T-helper 1 cell (primary cell): ENCODE data around the gene MRPS30.
"Not testable (repeated sequence)": the region's sequence is repeated elsewhere in the genome, so short reads cannot be mapped to it uniquely, and the experiment has no call there.

Experiments used
- DNase-seq, 5 donors: peaks; one replicate each; pipeline ENCODE4 v3.0.0-alpha.2; 2012 to 2020
- total RNA-seq, 4 donors: gene quantifications; one replicate each; lab custom pipeline; 2026; lab: John Stamatoyannopoulos, UW

MRPS30 gene
- total RNA-seq: 32.7 to 59.2 (median 44.2) reads per million in 4 donors

DNA sequence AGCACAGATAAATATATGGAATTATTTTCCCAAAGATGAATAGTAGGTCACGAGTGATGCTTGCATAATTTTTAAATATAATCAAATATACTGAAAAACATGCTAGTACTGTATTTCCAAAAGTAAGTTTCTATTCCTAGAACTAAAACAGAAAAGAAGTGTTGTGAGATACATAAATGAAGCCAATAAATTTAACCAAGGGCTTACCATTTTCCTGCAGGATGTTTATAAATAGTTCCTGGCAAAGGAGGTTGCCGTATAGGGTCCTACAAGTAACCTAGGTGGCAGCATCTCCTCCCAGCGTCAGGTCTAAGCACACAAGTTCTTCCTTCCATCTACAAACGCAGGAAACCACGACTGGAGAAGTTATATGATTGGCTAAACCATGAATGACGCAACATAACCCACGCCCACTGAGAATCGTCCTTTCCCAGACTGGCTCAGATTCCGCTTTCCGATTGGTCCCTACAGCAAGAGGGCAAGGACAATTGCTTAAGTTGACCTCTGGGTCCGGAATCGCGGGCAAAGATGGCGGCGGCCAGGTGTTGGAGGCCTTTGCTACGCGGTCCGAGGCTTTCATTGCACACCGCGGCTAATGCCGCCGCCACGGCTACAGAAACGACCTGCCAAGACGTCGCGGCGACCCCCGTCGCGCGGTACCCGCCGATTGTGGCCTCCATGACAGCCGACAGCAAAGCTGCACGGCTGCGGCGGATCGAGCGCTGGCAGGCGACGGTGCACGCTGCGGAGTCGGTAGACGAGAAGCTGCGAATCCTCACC, at the start of gene MRPS30:
Gene MRPS30, plus strand, starts transcription at position 513 of the 780 bp plus-strand sequence. Its CDS starts 16 bp downstream, at position 529.
- peak; percentile 70 to 97 (median 85) for DNase-seq

DNA sequence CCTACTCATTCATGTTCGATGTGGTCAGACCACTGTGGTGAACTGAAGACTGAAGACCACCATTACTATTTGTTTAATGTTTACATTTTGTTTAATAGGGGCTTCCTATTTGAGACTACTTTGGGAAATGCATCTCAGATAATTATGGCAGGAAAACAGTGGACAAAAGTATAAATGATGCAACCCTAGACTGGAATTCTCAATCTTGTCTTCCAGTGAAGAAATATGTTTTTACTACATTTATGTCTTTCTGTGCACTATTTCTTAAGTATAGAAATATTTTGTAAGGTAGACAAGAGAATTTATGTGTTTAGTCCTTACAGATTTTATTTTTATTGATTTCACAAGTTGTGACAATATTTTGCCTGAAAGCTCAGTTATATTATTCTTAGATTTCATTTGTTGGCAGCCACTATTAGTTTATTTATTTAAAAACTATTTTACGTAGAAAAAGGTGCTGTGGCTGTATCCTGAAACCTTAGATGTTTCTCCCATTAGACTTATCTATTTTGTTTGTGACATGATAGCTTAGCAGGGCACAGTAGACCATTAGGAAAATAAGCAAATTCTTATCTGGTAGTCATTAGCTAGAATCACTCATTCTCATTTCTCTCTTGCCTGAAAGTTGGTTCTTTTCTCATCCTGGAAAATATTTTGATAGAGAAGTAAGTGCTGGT, 39.4 kb upstream of the MRPS30 start:
- DNase-seq: no peak

DNA sequence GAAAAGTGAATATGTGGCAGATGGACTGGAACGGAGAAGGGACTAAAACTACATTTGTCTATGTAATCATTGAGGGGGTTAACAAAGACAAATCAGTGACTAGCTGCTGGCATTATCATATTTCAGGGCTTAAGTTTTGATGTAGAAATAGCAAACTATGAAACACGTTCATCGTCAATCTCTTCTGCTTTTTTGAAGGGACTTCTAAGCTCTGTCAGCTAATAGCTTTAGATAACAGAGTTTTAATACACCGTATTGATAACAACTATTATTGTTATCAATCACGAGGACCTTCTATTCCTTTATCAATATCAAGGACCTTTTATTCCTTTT, 38.9 kb upstream of the MRPS30 start:
- no peak for DNase-seq

DNA sequence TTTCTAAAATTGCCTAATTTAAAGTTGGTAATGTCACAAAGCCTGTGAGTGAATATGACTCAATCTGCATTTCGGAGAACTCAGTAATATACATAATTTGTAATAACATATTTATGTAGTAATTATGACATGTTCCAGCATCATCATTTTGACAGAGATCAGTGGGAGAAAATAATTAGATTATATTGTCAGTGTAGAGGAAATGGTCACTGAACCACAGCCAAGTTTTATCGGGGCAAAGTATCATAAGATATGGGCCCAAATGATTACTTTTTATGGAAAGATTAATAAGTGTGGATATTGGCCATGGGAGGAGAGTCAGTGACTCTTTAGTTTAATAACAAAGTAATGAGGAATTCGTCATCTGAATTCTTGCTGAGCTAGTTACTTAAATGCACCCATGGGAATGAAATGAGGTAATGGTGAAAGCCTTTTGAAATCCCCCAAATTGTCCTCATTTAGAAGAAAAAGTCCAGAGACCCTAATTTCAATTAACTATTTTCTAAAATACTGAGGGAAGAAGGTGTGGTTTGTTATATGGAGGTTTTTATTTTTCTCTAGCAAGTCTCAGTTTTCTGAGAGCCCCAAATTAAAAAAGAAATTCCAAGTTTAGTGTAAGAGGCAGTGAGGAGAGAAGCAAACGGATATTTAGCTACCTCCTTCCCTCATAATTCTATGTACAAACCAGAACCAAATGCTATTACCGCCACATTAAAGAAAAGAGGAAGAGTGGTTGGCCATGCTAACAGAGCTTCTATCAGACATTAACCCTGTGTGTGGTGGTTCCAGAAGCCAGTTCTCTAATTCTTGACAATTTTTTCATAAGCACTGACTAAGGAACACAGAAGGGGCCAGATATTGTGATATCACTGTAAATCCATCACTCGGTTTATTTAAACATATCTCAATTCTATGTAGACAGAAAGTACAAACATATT, 37.7 kb upstream of the MRPS30 start:
- DNase-seq: no peak

DNA sequence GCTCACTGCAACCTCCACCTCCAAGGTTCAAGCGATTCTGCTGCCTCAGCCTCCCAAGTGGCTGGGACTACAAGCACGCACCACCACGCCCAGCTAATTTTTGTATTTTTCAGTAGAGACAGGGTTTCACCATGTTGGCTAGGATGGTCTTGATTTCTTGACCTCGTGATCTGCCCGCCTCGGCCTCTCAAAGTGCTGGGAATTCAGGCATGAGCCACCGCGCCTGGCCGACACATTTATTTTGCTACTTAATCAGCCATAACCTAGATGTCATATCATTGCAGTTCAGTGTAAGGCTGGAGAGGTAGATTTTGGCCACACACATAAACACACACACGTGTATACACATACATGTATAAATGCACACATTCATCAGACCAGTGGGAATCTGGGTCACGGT, 36.4 kb upstream of the MRPS30 start:
- not testable (repeated sequence) for DNase-seq

DNA sequence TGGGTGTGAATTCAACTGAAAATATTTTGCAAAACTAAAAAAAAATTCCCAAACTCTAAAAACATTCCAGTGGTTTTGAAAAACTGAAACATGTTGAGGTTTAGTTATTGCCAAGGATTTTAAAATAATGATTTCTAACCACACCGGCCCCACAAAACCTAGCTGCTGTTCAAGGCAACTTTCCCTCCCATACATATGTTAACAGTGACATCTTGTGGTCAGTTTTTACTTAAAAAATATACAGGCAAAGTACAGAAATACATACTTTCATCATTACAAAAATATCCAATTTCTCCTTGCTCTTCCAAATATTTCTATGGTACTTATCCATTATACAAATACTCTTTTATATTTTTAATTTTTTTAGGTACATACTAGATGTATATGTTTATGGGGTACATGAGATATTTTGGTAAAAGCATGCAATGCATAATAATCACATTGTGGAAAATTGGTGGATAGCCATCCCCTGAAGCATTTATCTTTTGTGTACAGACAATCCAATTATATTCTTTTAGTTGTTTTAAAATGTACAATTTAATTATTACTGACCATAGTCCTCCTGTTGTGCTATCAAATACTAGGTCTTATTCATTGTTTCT, 34.4 kb upstream of the MRPS30 start:
- peak in 1 of 5 donors; percentile 4 for DNase-seq

DNA sequence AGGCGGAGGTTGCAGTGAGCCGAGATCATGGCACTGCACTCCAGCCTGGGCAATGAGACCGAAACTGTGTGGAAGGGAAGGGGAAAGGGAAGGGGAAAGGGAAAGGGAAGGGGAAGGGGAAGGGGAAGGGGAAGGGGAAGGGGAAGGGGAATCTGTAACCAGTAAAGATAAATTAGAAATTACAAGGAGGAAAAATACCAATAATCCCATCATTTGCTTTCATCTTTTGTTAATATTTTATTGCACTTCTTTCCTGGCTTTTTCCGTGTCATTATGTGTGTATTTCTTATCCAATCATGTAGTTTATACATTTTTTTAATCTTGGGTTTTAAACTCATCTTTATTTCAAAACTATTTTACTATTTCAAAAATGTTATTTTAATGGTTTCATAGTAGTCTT, 29.6 kb upstream of the MRPS30 start:
- no peak for DNase-seq

DNA sequence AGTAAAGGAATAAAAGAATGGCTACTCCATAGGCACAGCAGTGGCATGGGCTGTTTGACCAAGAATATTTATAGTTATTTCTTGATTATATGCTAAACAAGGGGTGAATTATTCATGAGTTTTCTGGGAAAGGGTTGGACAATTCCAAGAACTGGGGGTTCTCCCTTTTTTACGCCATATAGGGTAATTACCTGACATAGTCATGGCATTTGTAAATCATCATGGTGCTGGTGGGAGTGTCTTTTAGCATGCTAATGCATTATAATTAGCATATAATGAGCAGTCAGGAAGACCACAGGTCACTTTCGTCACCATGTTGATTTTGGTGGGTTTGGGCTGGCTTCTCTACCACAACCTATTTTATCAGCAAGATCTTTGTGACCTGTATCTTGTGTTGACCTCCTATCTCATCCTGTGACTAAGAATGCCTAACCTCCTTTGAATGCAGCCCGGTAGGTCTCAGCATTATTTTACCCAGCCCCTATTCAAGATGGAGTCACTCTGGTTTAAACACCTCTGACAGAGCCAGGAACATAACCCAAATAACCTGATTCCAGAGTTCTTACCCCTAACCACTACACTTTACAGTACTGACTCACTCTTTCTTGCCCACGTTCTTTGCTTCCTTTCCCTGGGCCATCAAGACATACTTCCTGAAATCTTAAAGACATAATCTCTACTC, 25.0 kb upstream of the MRPS30 start:
- no peak for DNase-seq

DNA sequence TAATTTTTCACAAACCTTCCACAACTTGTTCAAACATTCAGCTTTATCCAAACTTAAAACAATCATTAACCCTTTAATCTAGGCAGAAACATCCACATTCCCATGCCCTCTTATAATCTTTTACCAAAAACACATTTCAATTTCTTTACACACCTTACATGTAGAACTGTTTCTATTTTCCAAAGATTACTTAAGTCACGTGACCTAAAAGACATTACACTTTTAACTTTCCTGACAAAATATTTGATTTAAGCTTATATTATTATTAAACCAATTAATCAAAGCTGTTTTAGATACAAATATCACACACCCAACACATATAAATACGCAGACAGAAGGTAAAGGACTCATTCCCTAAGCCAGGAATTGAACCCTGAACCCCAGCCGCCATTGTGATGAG, 21.0 kb upstream of the MRPS30 start:
- DNase-seq: no peak

DNA sequence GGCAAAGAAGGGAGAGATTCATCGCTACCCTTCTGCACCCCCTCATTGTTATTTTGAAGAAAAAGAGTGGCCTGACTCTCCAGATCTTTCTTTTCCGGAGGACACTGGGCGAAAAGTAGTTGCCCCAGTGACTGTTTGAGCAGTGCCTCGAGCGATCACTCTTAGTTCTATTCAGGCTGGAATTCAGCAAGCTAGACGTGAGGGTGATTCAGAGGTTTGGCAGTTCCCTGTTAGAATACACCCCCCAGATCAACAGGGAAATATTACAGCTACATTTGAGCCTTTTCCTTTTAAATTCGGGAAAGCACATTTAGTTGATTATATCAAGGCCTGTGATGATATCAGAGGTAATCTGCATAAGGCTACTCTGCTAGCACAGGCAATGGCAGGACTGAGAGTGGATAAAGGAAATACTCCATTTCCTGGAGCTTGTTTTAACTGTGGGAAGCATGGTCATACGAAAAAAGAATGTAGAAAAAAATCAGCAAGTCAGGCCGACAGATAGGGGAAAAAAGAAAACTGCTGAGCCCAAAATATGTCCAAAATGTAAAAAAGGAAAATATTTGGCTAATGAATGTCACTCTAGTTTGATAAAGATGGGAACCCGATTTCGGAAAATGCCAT, 19.3 kb upstream of the MRPS30 start:
- DNase-seq: not testable (repeated sequence)

DNA sequence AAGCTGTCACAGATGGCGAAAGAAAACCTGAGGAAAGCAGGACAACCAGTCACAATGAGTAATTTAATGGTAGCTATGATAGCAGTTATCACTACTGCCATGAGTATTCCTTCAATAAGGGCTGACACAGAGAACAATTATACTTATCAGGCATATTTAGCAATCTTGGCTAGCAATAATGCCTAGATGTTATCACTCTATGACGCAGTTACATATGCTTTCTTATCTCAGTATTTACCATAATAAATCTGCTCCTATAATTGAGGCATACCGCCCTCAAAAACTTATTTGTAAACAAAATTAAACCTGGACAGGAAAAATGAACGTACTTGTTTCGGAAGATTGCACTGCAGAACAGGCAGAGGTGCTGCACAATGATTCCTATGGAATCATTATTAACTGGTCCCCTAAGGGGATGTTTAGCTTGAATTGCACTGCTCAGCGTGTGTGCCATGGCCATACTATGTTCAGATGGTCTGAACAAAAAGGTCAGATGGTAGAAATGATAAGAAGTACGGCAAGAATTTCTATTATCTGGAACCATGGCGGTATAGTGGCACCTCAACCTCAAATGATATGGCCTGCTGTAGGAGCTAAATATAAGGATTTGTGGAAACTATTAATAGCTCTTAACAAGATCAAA, 16.6 kb upstream of the MRPS30 start:
- not testable (repeated sequence) for DNase-seq

DNA sequence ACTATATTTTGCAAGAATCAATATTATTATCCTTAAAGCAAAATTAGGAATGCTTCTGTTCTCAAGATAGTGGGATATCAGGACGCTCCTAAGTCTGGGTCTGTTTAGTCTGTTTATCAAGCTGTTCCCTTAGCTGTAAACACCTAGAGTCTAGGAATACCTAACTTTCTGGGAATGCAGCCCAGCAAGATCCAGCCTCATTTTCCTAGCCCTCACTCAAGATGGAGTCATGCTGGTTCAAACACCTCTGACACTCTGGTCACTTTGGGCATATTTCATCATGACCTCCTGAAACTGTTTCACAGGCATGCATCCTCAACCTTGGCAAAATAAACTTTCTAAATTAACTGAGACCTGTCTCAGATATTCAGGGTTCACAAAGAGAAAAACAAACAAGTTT, 14.4 kb upstream of the MRPS30 start:
- DNase-seq: no peak

DNA sequence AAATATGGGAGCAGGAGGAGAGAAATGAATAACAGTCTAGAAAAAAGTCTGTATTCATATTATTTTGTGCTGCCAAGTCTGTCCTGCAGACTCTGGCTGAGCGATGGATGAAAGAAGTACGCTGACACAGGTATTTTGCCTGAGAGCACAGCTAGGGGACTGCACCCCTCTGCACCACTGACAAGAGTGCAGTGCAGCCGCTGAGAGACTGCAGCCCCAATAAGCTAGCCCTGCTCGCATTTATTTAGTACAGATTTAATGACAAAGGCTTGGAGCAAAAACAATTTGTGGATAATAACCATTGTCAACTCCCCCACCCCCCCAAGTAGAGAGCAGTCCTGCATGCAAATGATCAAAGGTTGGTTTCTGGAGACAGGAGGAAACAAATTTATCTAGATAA, 13.3 kb upstream of the MRPS30 start:
- no peak for DNase-seq

DNA sequence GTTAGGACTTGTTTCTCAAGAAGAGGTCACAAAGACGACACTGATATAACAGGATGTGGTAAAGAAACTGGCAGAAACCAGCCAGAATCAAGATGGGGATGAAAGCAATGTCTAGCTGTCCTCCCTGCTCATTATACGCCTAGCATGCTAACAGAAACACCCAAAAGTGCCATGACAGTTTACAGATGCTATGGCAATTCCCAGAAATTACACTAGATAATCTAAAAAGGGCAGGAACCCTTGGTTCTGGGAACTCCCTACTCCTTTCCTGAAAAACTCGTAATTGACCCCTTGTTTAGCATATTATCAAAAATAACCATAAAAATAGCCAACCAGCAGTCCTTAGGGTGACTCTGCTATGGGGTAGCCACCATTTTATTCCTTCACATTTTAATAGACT, 10.9 kb upstream of the MRPS30 start:
- DNase-seq: peak in 1 of 5 donors; percentile 3

DNA sequence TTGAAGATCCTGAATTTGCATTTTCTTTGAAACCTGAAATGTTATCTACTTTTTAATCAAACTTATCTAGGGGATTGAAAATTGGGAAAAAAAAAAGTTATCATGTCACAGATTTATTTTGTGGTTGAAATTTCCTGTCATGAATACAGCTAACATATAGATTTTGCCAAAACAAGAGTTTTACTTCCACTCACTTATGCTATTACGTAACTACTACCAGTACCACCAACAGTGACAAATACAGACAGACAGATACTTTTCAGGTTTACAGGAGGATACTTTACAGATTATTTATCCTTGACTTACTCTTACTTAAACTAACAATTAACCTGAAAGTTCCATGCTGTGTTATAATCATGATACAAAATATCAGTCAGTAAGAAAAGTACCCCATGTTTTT, 6.8 kb upstream of the MRPS30 start:
- no peak for DNase-seq

DNA sequence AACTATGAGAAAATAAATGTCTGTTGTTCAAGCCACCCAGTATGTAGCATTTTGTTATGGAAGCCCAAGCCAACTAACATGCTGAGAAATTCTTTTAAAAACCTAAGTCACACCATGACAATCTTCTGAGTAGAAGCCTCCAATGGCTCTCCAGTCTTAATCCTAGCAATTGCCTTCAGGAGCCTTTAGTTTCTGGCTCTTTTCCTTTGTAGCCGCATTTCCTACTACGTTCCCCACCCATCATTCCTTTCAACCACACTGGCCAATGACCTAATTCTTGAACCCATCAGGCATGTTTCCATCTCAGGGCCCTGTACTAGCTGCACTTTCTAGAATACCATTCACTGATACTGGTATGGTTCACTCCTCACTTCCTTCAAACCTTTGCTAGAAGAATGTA, 2.1 kb upstream of the MRPS30 start:
- no peak for DNase-seq

DNA sequence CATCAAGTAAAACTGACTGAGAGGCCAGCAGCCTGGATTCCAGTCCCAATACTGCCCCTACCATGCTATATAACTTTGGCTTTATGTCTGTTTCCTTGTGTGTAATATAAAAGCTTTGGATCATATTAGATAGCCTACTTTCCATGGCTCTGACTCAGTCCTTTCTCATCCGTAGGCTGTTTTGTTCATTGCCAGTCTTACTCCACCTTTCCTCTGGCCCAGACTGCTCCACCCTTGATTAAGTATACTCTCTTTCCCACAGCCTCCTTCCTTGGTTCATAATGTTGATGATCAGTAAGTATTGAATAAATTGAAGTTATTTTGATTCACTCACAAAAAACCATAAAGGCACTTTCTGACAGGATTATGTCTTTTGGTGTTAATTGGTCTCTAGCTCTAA, 1.5 kb upstream of the MRPS30 start:
- no peak for DNase-seq

DNA sequence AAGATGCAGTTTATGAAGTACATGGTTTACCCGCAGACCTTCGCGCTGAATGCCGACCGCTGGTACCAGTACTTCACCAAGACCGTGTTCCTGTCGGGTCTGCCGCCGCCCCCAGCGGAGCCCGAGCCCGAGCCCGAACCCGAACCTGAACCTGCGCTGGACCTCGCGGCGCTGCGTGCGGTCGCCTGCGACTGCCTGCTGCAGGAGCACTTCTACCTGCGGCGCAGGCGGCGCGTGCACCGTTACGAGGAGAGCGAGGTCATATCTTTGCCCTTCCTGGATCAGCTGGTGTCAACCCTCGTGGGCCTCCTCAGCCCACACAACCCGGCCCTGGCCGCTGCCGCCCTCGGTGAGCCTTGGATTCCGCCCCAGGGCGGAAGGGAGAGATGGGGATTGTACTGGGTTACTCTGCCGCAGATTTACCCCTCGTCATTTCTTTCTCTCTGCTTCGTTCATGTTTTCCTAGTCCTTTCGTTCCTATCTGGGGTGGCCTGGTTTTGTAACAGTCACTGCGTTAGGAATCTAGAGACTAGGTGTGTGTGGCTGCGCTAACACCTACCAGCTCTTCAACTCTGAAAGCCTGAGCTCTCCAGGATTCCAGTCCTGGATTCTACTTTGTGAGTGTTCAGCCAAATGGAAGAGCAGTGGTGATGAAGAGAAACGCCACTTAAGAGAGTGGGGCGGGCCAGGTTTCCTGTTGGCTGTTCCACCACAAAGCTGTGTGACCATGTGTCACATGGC, 638 bp downstream of the MRPS30 start:
- peak; percentile 8 to 49 (median 30) for DNase-seq

DNA sequence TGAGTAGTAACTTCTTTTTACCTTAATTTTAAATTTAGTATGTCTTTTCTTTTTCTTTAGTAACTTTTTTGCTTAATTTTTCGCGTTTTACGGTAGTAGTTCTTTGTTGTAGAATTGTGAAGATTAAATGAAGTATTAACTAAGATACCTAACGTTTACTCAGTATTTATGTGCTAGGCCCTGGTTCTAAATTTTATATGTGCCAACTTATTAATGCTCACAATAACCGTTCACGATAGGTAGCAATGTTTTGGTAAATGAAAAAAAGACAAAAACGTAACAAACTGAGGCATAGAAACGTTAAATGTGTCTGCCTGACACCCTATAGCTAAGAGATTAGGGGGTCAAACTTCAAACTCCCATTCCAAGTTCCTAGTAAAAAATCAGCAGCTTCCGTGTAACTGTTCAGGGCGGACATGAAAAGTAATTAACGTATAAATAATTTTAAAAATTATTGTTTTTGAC, 1.2 kb downstream of the MRPS30 start:
- no peak for DNase-seq

DNA sequence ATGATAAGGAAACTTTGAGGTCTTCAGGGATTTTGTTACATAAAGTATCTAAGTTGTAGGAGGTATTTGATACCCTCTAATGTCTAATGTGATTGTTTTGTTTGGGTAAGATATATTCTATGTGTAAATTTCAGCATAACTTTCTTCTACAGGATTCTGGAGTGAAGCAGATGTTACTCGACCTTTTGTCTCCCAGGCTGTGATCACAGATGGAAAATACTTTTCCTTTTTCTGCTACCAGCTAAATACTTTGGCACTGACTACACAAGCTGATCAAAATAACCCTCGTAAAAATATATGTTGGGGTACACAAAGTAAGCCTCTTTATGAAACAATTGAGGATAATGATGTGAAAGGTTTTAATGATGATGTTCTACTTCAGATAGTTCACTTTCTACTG, 6.0 kb downstream of the MRPS30 start:
- no peak for DNase-seq
